Body of pancreas (tissue), 4 donors: Measurements from ENCODE around the gene SUPT3H. TPM values are rescaled to one million over a fixed set of nuclear protein-coding genes. Genes with fewer than 3 reads are reported as not detected.

Experiments
- ATAC-seq: fragments of 150-250 bp; one replicate; pipeline ENCODE4 v1.9.1; 2016
- DNase-seq, 4 donors: peaks; one replicate each; pipeline ENCODE4 v3.0.0-alpha.2; 2019
- H3K27ac ChIP-seq, 4 donors: fragments of 200-600 bp; sonication (generic); 1 replicate in 3 of 4; 2 replicates in 1 of 4; pipeline versions ENCODE4 v1.5.1 to v1.6.1; 2016 to 2019; ENCODE audit warnings: mild to moderate bottlenecking in 1 of 4, mixed read lengths in 1 of 4, moderate library complexity in 1 of 4
- H3K27me3 ChIP-seq, 2 donors: fragments of 200-600 bp; sonication (generic); one replicate each; pipeline ENCODE4 v1.6.0; 2016; ENCODE audit warnings: mild to moderate bottlenecking in 1 of 2
- H3K36me3 ChIP-seq, 2 donors: fragments of 200-600 bp; sonication (generic); replicated peaks in 1 of 2; 2 replicates each; pipeline ENCODE4 v1.5.1; 2016; ENCODE audit warnings: low read depth in 2 of 2; ENCODE audit not compliant: insufficient read depth in 1 of 2
- H3K4me1 ChIP-seq: fragments of 200-600 bp; sonication (generic); one replicate; pipeline ENCODE4 v1.6.0; 2016
- H3K4me3 ChIP-seq, 2 donors: fragments of 200-600 bp; sonication (generic); 1 replicate in 1 of 2; 2 replicates in 1 of 2; pipeline ENCODE4 v1.5.1; 2016 to 2019
- H3K9me3 ChIP-seq, 3 donors: fragments of 200-600 bp; sonication (generic); 1 replicate in 2 of 3; 2 replicates in 1 of 3; pipeline ENCODE4 v1.5.1; 2016
- CTCF ChIP-seq, 7 experiments: fragments of 450-650 bp in 4 of 7; fragments of 200-600 bp in 3 of 7; sonication (generic) in 3 of 7; IDR thresholded peaks; one replicate each; pipeline ENCODE4 v1.5.1; 2016 to 2019; ENCODE audit warnings: antibody characterized with exemption in 7 of 7
- POLR2A ChIP-seq, 3 donors: fragments of 450-650 bp; IDR thresholded peaks; one replicate each; pipeline ENCODE4 v1.6.1; 2016; ENCODE audit warnings: antibody characterized with exemption in 3 of 3, mild to moderate bottlenecking in 2 of 3
- WGBS, 2 donors: methylation state at CpG; one replicate each; pipeline ENCODE4 v1.1.5; 2017; 5-methylcytosine and 5-hydroxymethylcytosine counted together
- intact Hi-C: fragments of 100-400 bp; cut with DNase I; formaldehyde crosslinking; loops from one replicate; pipeline ENCODE4 v1.15.1; 2023
- total RNA-seq, 2 donors: library from RNA; depleted of rRNA; stranded (reverse); fragments of >200 nt; gene quantifications; one replicate each; pipeline ENCODE4 v1.1.0, GENCODE V29; 2016

SUPT3H gene
- total RNA-seq, 2 donors from 2014 or later: 4.9 to 6.7 TPM

GRCh38 chr6:44788387-44788981 is 589.2 kb downstream of the SUPT3H start:
- TF ChIP-seq POLR2A (IDR thresholded peaks at IDR 0.05): no peak
- TF ChIP-seq CTCF (IDR thresholded peaks at IDR 0.05): no peak
- 72 to 77% methylated on average over 10 of the region's 10 CpGs for WGBS, 2 donors
- no peak for DNase-seq
- ATAC-seq: no peak
- Histone ChIP-seq H3K4me1 (no peaks in the 10 kb centered on the region), H3K27ac (no peak overlapping the region), H3K27me3 (no peaks in the 10 kb centered on the region), H3K4me3 (no peak overlapping the region), H3K9me3 (no peaks in the 10 kb centered on the region), H3K36me3 (no peaks in the 10 kb centered on the region)
- intact Hi-C loops: no loop called here

- H3K36me3 ChIP-seq: no peaks in the 10 kb centered on the region
- no peak overlapping the region for H3K27ac ChIP-seq
- TF ChIP-seq POLR2A (IDR thresholded peaks at IDR 0.05): no peak
- TF ChIP-seq CTCF (IDR thresholded peaks at IDR 0.05): no peak
- no peak overlapping the region for H3K4me3 ChIP-seq
- ATAC-seq: no peak
- H3K4me1 ChIP-seq: no peaks in the 10 kb centered on the region
- intact Hi-C loops: no loop called here
- no peak for DNase-seq
- 88 to 95% methylated on average over 8 of the region's 8 CpGs for WGBS, 2 donors
- no peaks in the 10 kb centered on the region for H3K9me3 ChIP-seq
- no peaks in the 10 kb centered on the region for H3K27me3 ChIP-seq
These were observed 590.4 kb downstream of the SUPT3H start for GRCh38 chr6:44787254-44787834.

- TF ChIP-seq POLR2A (IDR thresholded peaks at IDR 0.05) (no peak), CTCF (IDR thresholded peaks at IDR 0.05) (no peak)
- intact Hi-C loops: no loop called here
- no peak overlapping the region for H3K27ac ChIP-seq
- H3K27me3 ChIP-seq: no peaks in the 10 kb centered on the region
- ATAC-seq (no peak), DNase-seq (no peak)
- H3K36me3 ChIP-seq: no peaks in the 10 kb centered on the region
- no peaks in the 10 kb centered on the region for H3K9me3 ChIP-seq
- H3K4me1 ChIP-seq: no peaks in the 10 kb centered on the region
- 54 to 63% methylated on average over 1 of the region's 1 CpG for WGBS, 2 donors
- H3K4me3 ChIP-seq: no peak overlapping the region
These were observed 592.6 kb downstream of the SUPT3H start for GRCh38 chr6:44785130-44785529.

GRCh38 chr6:44784195-44784594 is 593.5 kb downstream of the SUPT3H start:
- Histone ChIP-seq H3K27ac (no peak overlapping the region), H3K9me3 (no peaks in the 10 kb centered on the region), H3K4me3 (no peak overlapping the region), H3K36me3 (no peaks in the 10 kb centered on the region), H3K27me3 (no peaks in the 10 kb centered on the region), H3K4me1 (no peaks in the 10 kb centered on the region)
- ATAC-seq (no peak), DNase-seq (no peak)
- intact Hi-C loops: no loop called here
- TF ChIP-seq POLR2A (IDR thresholded peaks at IDR 0.05) (no peak), CTCF (IDR thresholded peaks at IDR 0.05) (no peak)
- WGBS, 2 donors: 74 to 89% methylated on average over 1 of the region's 1 CpG

GRCh38 chr6:44782892-44783291 is 594.8 kb downstream of the SUPT3H start:
- 51 to 61% methylated on average over 3 of the region's 3 CpGs for WGBS, 2 donors
- no peaks in the 10 kb centered on the region for H3K36me3 ChIP-seq
- intact Hi-C loops: no loop called here

More at GRCh38 chr6:44782892-44783291, 594.8 kb downstream of the SUPT3H start:
- no peak for TF ChIP-seq CTCF (IDR thresholded peaks at IDR 0.05)
- TF ChIP-seq POLR2A (IDR thresholded peaks at IDR 0.05): no peak
- Histone ChIP-seq H3K27ac (no peak overlapping the region), H3K27me3 (no peaks in the 10 kb centered on the region), H3K9me3 (no peaks in the 10 kb centered on the region), H3K4me3 (no peak overlapping the region), H3K4me1 (no peaks in the 10 kb centered on the region)
- ATAC-seq: no peak
- no peak for DNase-seq
